Natural killer cell (primary cell): ENCODE measurements around the gene CARD11. TPM values are rescaled to one million over a fixed set of nuclear protein-coding genes. Genes with fewer than 3 reads are reported as not detected.

Experiments used
- ATAC-seq, 3 donors: fragments of 150-1000 bp in 2 of 3; fragments of 200-7000 bp in 1 of 3; cut with Tn5 transposase; 1 replicate in 1 of 3; 2 replicates in 2 of 3; pipeline ENCODE4 v1.10.0; 2021; ENCODE audit warnings: mild to moderate bottlenecking in 2 of 3, moderate library complexity in 2 of 3
- DNase-seq, 2 donors: peaks; one replicate each; pipeline versions ENCODE4 v3.0.0 to v3.0.0-alpha.2; 2013 to 2021; ENCODE audit warnings: mixed read lengths in 1 of 2
- H3K27ac ChIP-seq: one replicate; pipeline ENCODE4 v1.5.1; 2013; ENCODE audit warnings: mild to moderate bottlenecking, low read length
- H3K27me3 ChIP-seq: one replicate; pipeline ENCODE4 v1.6.1; 2013; ENCODE audit warnings: low read length; ENCODE audit not compliant: control insufficient read depth, insufficient read depth
- H3K36me3 ChIP-seq: one replicate; pipeline ENCODE4 v1.6.1; 2013; ENCODE audit warnings: low read length; ENCODE audit not compliant: control insufficient read depth, insufficient read depth
- H3K4me1 ChIP-seq: one replicate; pipeline ENCODE4 v1.6.1; 2013; ENCODE audit warnings: low read length; ENCODE audit not compliant: control insufficient read depth, insufficient read depth
- H3K4me3 ChIP-seq: one replicate; pipeline ENCODE4 v1.5.1; 2013; ENCODE audit warnings: low read length
- H3K9me3 ChIP-seq: one replicate; pipeline ENCODE4 v1.6.1; 2013; ENCODE audit warnings: low read length; ENCODE audit not compliant: control insufficient read depth, insufficient read depth
- H3K27ac Mint-ChIP-seq, 2 donors: one replicate each; pipeline ENCODE4 v1.8.0; 2022; ENCODE audit warnings: mild to moderate bottlenecking in 2 of 2, mixed read lengths in 2 of 2, moderate library complexity in 1 of 2
- H3K27me3 Mint-ChIP-seq, 2 donors: one replicate each; pipeline ENCODE4 v1.8.0; 2022; ENCODE audit warnings: low read depth in 2 of 2, mixed read lengths in 2 of 2
- H3K36me3 Mint-ChIP-seq: one replicate; pipeline ENCODE4 v1.8.0; 2022; ENCODE audit warnings: mixed read lengths
- H3K4me1 Mint-ChIP-seq, 2 donors: one replicate each; pipeline ENCODE4 v1.8.0; 2022; ENCODE audit warnings: mixed read lengths in 2 of 2
- H3K4me3 Mint-ChIP-seq: one replicate; pipeline ENCODE4 v1.8.0; 2022; ENCODE audit warnings: mild to moderate bottlenecking, moderate library complexity, mixed read lengths
- H3K9me3 Mint-ChIP-seq, 2 donors: one replicate each; pipeline ENCODE4 v1.8.0; 2022; ENCODE audit warnings: mixed read lengths in 2 of 2
- WGBS: methylation state at CpG from one replicate; pipeline ENCODE4 v1.1.7; 2013; ENCODE audit warnings: missing lambda C conversion rate; ENCODE audit not compliant: insufficient coverage; 5-methylcytosine and 5-hydroxymethylcytosine counted together
- intact Hi-C: fragments of 100-400 bp; cut with micrococcal nuclease; formaldehyde crosslinking; loops from one replicate; pipeline ENCODE4 v1.14.2; 2022
- total RNA-seq, 4 donors: library from RNA; stranded (reverse); fragments of 120-200 nt in 1 of 4; gene quantifications; one replicate each; pipeline versions ENCODE4 v1.2.3 to v1.2.4, GENCODE V29; 2013 to 2022
- TF ChIP-seq, protein P1 (sequence below): fragments of 200-600 bp; IDR thresholded peaks from one replicate; pipeline ENCODE4 v1.8.0; 2022; ENCODE audit warnings: antibody characterized with exemption

Gene CARD11
- total RNA-seq, 3 donors from 2014 or later (not counting 1 experiment from before 2014, with no cell fraction given), result 196 to 233 (median 199) TPM

GRCh38 chr7:3028758-3029093 lies 14.9 kb downstream of the CARD11 start:
- TF ChIP-seq, protein P1, sequence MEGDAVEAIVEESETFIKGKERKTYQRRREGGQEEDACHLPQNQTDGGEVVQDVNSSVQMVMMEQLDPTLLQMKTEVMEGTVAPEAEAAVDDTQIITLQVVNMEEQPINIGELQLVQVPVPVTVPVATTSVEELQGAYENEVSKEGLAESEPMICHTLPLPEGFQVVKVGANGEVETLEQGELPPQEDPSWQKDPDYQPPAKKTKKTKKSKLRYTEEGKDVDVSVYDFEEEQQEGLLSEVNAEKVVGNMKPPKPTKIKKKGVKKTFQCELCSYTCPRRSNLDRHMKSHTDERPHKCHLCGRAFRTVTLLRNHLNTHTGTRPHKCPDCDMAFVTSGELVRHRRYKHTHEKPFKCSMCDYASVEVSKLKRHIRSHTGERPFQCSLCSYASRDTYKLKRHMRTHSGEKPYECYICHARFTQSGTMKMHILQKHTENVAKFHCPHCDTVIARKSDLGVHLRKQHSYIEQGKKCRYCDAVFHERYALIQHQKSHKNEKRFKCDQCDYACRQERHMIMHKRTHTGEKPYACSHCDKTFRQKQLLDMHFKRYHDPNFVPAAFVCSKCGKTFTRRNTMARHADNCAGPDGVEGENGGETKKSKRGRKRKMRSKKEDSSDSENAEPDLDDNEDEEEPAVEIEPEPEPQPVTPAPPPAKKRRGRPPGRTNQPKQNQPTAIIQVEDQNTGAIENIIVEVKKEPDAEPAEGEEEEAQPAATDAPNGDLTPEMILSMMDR, result no peak
- H3K4me3 ChIP-seq, result no peak overlapping the region
- intact Hi-C loops, result loop anchor here (5.0 kb wide), 1 partner anchor 46 kb away; no protein-coding TSS in a partner anchor
- peaks cover 6% of the 10 kb centered on the region for H3K36me3 Mint-ChIP-seq
- no peaks in the 10 kb centered on the region for H3K27me3 ChIP-seq
- H3K9me3 ChIP-seq, result no peaks in the 10 kb centered on the region
- H3K27ac Mint-ChIP-seq, result peak overlapping the region; percentile 92 to 95
- WGBS, result 94% methylated on average over 5 of the region's 5 CpGs
- peaks cover 14% of the 10 kb centered on the region for H3K36me3 ChIP-seq
- H3K4me3 Mint-ChIP-seq, result peak overlapping the region; percentile 72
- peaks cover 41% of the 10 kb centered on the region for H3K4me1 ChIP-seq
- no peaks in the 10 kb centered on the region for H3K9me3 Mint-ChIP-seq
- ATAC-seq (no peak), DNase-seq (no peak)
- H3K4me1 Mint-ChIP-seq, result peaks cover 63 to 78% of the 10 kb centered on the region in 2 donors
- H3K27me3 Mint-ChIP-seq, result no peaks in the 10 kb centered on the region
- H3K27ac ChIP-seq, result peak overlapping the region; percentile 25

DNA sequence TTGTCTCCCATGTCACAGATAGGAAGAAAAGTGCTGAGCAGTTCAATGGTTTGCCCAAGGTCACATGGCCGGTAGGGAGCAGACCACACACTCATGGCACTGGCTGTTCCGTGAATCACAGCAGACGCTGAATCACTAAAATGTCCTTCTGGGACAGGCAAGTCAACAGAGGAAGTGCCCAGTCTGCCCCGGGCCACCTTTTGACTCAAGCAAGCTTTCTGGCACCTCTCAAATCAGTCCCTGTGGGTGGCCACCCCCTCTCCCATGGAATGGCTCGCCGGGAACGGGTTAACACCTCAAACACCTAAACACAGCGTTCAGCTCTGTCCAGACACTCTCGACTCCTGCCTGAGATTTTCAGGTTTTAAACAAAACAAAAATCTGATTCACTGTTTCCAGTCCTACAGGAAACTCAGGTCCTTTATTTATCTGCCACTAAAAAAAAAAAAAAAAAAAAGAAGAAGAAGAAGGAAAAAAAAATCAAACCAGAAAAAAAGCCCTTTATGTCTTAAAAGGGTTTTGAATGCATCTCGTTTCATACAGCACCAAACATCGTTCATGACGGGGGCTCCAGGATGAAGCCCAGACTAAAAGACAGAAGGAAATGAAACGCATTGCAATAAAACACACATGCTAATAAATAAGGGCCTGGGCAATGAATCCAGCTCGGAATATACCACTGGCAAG lies 15.5 kb downstream of the CARD11 start:
- intact Hi-C loops, result loop anchor here (5.0 kb wide), 1 partner anchor 46 kb away; no protein-coding TSS in a partner anchor
- peak overlapping the region; percentile 65 for H3K27ac ChIP-seq
- peak overlapping the region; percentile 92 to 95 for H3K27ac Mint-ChIP-seq
- no peak overlapping the region for H3K4me3 ChIP-seq
- TF ChIP-seq, protein P1, result no peak
- 50% methylated on average over 13 of the region's 14 CpGs for WGBS
- H3K4me1 Mint-ChIP-seq, result peaks cover 59 to 77% of the 10 kb centered on the region in 2 donors
- peaks cover 11% of the 10 kb centered on the region for H3K36me3 ChIP-seq
- H3K9me3 ChIP-seq, result no peaks in the 10 kb centered on the region
- ATAC-seq (peak in 2 of 3 donors; percentile 40 to 56), DNase-seq (peak in 1 of 2 donors; percentile 26)
- peaks cover 6% of the 10 kb centered on the region for H3K36me3 Mint-ChIP-seq
- H3K4me3 Mint-ChIP-seq, result peak overlapping the region; percentile 72
- H3K4me1 ChIP-seq, result peaks cover 36% of the 10 kb centered on the region
- H3K27me3 Mint-ChIP-seq, result no peaks in the 10 kb centered on the region
- no peaks in the 10 kb centered on the region for H3K9me3 Mint-ChIP-seq
- no peaks in the 10 kb centered on the region for H3K27me3 ChIP-seq

- no peaks in the 10 kb centered on the region for H3K9me3 Mint-ChIP-seq
- intact Hi-C loops, result loop anchor here (5.0 kb wide), 1 partner anchor 45 kb away; no protein-coding TSS in a partner anchor
- peaks cover 59 to 77% of the 10 kb centered on the region in 2 donors for H3K4me1 Mint-ChIP-seq
- WGBS, result 71% methylated on average over 19 of the region's 20 CpGs
- H3K4me3 ChIP-seq, result no peak overlapping the region
- peaks cover 12% of the 10 kb centered on the region for H3K36me3 ChIP-seq
- H3K36me3 Mint-ChIP-seq, result peaks cover 7% of the 10 kb centered on the region
- DNase-seq (peak in 1 of 2 donors; percentile 17), ATAC-seq (peak; percentile 81 to 88 (median 87))
- H3K27me3 ChIP-seq, result no peaks in the 10 kb centered on the region
- H3K27me3 Mint-ChIP-seq, result no peaks in the 10 kb centered on the region
- H3K9me3 ChIP-seq, result no peaks in the 10 kb centered on the region
- H3K27ac Mint-ChIP-seq, result peak overlapping the region; percentile 92 to 95
- peaks cover 34% of the 10 kb centered on the region for H3K4me1 ChIP-seq
- H3K27ac ChIP-seq, result peak overlapping the region; percentile 65
- TF ChIP-seq, protein P1, result no peak
- peak overlapping the region; percentile 72 for H3K4me3 Mint-ChIP-seq
These were observed 16.4 kb downstream of the CARD11 start for GRCh38 chr7:3027005-3027845.
